ENCODE data around the gene ERC1. TPM values are rescaled to one million over a fixed set of nuclear protein-coding genes. Genes with fewer than 3 reads are reported as not detected.
"Not testable (repeated sequence)": the region's sequence is repeated elsewhere in the genome, so short reads cannot be mapped to it uniquely, and the experiment has no call there.

ERC1 gene
- total RNA-seq, 1 donor from 2014 or later, result 30.8 TPM

DNA sequence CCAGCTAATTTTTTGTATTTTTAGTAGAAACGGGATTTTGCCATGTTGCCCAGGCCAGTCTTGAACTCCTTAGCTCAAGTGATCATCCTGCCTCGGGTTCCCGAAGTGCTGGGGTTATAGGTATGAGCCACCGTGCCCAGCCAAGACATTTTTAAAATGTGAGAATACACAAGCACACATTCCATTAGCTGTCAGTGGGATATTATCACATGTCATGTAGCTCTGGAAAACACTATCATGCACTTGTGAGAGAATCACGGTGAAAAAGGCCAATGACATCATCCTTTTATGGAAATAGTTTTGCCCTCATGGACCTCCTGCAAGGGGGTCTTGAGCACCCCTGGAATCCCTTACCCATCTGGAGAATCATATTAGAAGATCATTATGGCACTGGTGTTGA lies 28.3 kb downstream of the ERC1 start:
- intact Hi-C loops (cut with micrococcal nuclease), result no loop called here
- Mint-ChIP-seq H3K36me3 (ENCODE audit: low read depth) (peaks cover 14% of the 10 kb centered on the region), H3K27ac (no peak overlapping the region), H3K9me3 (no peaks in the 10 kb centered on the region), H3K27me3 (no peaks in the 10 kb centered on the region), H3K4me1 (peaks cover under 1% of the 10 kb centered on the region), H3K4me3 (no peak overlapping the region)
- no peak for DNase-seq

DNA sequence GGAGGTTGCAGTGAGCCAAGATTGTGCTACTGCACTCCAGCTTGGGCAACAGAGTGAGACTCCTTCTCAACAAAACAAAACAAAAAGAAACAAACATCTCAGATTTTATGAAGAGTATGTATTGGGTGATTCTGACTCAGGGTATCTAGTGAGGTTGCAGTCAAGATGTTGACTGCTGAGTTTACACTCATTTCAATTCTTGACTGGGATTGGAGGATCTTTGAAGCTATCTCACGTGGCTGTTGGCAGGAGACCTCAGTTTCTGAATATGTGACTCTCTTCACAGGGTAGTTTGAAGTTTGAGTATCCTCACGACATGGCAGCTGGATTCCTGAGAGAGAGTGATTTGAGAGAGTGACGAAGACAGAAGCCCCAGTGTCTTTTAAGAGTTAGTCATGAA lies 29.4 kb downstream of the ERC1 start:
- Mint-ChIP-seq H3K27me3 (no peaks in the 10 kb centered on the region), H3K36me3 (ENCODE audit: low read depth) (peaks cover 14% of the 10 kb centered on the region), H3K9me3 (no peaks in the 10 kb centered on the region), H3K4me1 (no peaks in the 10 kb centered on the region), H3K27ac (no peak overlapping the region), H3K4me3 (no peak overlapping the region)
- intact Hi-C loops (cut with micrococcal nuclease), result no loop called here
- DNase-seq, result no peak

DNA sequence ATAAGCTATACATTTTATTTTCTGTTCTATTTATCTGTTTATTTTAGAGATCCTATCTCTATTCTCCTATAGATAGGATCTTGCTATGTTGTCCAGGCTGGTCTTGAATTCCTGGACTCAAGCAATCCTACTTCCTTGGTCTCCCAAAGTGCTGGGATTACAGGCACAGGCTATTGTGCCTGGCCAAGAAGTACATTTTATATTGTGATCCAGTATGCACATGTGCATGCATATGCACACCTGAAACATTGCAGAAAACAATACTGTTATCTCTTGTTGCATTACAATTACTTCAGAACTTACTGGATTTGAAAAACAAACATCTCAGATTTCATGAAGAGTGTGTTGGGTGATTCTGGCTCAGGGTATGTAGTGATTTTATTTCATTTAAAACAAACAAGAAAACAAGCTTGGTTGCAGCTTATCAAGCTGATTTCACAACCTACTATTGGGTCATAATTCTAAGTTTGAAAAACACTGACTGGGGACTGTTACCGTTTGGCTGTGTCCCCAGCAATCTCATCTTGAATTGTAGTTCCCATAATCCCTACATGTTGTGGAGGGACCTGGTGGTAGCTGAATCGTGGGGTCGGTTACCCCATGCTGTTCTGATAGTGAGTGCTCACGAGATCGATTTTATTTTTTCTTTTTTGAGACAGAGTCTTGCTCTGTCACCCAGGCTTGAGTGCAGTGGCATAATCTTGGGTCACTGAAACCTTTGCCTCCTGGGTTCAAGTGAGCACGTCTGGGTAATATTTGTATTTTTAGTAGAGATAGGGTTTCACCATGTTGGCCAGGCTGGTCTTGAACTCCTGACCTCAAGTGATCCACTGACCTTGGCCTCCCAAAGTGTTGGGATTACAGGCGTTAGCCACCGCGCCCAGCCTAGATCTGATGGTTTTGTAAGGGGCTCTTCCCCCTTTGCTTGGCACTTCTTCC lies 31.3 kb downstream of the ERC1 start:
- Mint-ChIP-seq H3K27ac (no peak overlapping the region), H3K4me1 (no peaks in the 10 kb centered on the region), H3K27me3 (no peaks in the 10 kb centered on the region)

DNA sequence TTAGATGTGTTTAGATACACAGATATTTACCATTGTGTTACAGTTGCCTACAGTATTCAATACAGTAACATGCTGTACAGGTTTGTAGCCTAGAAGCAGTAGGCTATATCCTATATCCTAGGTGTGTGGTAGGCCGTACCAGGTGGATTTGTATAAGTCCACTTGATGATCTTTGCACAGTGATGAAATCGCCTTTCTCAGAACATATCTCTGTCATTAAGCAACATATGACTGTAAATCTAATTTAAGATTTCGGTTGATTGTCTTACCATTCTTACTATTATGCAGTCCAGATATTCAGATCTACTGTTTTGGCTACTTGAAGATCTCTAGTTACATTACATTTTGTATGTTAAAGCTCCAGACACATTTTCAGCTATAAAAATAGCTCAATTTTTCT lies 39.8 kb downstream of the ERC1 start:
- Mint-ChIP-seq H3K4me3 (no peak overlapping the region), H3K36me3 (ENCODE audit: low read depth) (peaks cover 17% of the 10 kb centered on the region), H3K9me3 (no peaks in the 10 kb centered on the region), H3K27me3 (no peaks in the 10 kb centered on the region), H3K27ac (no peak overlapping the region), H3K4me1 (no peaks in the 10 kb centered on the region)
- intact Hi-C loops (cut with micrococcal nuclease), result no loop called here
- no peak for DNase-seq

More for the DNA sequence above, 31.3 kb downstream of the ERC1 start:
- intact Hi-C loops (cut with micrococcal nuclease), result no loop called here
- Mint-ChIP-seq H3K4me3 (no peak overlapping the region), H3K9me3 (no peaks in the 10 kb centered on the region), H3K36me3 (ENCODE audit: low read depth) (peaks cover 15% of the 10 kb centered on the region)
- DNase-seq, result no peak

DNA sequence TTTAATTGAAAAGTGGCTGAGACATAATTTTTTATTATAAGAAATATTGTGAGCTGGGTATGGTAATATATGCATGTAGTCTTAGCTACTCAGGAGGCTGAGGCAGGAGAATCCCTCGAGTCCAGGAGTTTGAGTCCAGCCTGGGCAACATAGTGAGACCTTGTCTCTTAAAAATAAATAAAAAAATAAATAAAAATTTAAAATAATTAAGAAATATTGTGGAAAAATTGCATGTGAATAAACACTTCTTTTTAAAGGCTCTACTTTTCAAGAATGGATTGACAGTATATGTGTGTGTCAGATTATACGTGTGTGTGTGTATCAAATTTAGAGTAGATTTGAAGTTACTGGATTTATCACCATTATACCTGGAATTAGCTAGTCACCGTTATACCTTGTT lies 43.2 kb downstream of the ERC1 start:
- H3K4me3 Mint-ChIP-seq, result no peak overlapping the region
- no peaks in the 10 kb centered on the region for H3K4me1 Mint-ChIP-seq
- no peak for DNase-seq
- no peaks in the 10 kb centered on the region for H3K27me3 Mint-ChIP-seq
- H3K9me3 Mint-ChIP-seq, result no peaks in the 10 kb centered on the region
- intact Hi-C loops (cut with micrococcal nuclease), result no loop called here
- H3K36me3 Mint-ChIP-seq (ENCODE audit: low read depth), result peaks cover 7% of the 10 kb centered on the region
- no peak overlapping the region for H3K27ac Mint-ChIP-seq

DNA sequence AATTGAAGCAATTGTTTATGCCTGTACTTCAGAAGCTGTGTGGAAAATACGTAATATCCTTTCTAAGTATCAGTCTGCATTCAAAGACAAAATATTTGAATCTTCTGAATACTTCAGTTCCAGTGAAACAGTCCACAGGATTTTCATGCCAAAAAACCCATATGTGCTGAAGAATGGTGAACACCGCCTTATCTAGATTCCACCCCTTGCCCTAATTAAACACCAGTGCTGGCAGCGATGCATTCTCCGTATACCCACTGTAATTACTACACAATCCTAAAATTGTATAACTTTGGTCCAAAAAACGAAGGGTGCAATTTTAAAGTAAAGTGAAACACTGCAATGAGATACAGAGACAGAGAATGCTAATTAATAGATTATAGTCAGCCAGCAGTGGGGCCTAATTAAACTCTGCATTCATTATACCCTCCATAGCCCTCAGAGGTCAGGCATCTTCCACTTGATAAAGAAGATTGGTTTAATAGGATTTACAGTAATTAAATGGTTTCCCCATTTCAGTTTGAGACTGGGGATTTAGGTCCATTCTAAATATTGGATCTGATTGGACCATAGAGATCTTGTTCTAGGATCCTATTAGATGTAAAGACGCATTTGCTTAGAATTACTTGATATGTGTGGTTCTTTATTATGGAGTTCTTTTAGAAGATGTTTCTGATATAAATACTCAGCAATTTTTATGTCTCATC lies 43.9 kb downstream of the ERC1 start:
- Mint-ChIP-seq H3K4me1 (no peaks in the 10 kb centered on the region), H3K4me3 (no peak overlapping the region), H3K9me3 (no peaks in the 10 kb centered on the region), H3K36me3 (ENCODE audit: low read depth) (peaks cover 7% of the 10 kb centered on the region), H3K27me3 (no peaks in the 10 kb centered on the region), H3K27ac (no peak overlapping the region)
- no peak for DNase-seq
- intact Hi-C loops (cut with micrococcal nuclease), result no loop called here

DNA sequence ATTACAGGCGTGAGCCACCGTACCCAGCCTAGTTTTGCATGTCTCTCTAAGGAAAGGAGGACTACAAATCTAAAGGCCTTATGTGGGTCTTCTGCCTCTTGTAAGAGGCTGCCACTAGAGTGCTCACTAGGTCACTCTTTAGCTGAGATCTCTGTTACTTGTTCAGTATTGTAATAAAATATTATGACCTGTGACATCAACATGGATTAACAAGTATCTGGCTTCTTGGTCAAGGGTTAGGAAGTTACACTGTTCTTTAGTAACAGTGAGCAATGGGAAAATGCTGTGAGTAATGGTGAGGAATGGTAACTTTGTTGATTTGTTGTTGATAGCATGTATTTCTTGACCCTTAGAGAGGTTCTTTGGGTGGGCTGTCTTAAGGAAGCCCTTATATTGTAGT lies 50.5 kb downstream of the ERC1 start:
- Mint-ChIP-seq H3K4me1 (peaks cover 3% of the 10 kb centered on the region), H3K27ac (no peak overlapping the region), H3K36me3 (ENCODE audit: low read depth) (peaks cover 6% of the 10 kb centered on the region), H3K9me3 (no peaks in the 10 kb centered on the region), H3K27me3 (no peaks in the 10 kb centered on the region), H3K4me3 (no peak overlapping the region)
- intact Hi-C loops (cut with micrococcal nuclease), result no loop called here
- no peak for DNase-seq

DNA sequence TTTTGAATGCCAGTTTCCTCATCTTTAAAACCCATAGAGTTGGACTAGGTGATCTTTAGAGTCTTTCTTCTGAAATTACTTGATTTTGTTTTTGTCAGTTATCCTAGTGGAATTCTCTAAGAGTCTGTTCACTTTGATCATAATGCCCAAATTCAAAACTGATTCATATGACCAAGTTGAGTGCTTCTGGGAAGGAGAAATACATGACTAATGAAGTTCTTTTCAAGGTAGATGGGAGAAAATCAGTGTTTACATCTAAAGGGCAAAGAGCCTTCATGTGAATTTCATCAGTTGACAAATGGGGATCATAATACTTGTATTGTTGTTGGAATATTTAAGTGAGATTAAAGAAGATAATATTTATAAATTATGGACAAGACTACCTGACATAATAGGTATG lies 53.2 kb downstream of the ERC1 start:
- Mint-ChIP-seq H3K9me3 (no peaks in the 10 kb centered on the region), H3K4me3 (no peak overlapping the region), H3K27me3 (no peaks in the 10 kb centered on the region), H3K36me3 (ENCODE audit: low read depth) (peaks cover 6% of the 10 kb centered on the region), H3K27ac (no peak overlapping the region), H3K4me1 (peaks cover 5% of the 10 kb centered on the region)
- no peak for DNase-seq
- intact Hi-C loops (cut with micrococcal nuclease), result no loop called here

DNA sequence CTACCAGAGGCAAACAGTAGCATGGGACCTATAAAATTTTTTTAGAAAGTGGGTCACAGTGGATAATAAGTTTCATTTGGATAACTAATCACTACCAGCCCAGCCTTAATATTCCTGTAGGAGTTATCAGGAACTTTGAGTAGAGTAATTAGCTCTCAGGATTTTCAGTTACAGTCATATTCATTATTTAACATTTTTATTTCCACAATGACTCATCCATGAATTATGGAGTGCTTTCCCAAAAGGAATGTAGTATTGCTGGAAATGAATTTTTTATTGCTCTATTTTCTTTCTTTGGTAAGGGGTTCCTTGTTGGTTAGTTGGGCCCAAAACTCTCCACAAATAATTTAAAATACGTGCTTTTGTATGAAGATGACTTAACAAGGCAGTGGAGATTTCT lies 53.7 kb downstream of the ERC1 start:
- H3K4me1 Mint-ChIP-seq, result peaks cover 5% of the 10 kb centered on the region
- no peak for DNase-seq
- intact Hi-C loops (cut with micrococcal nuclease), result no loop called here
- peaks cover 6% of the 10 kb centered on the region for H3K36me3 Mint-ChIP-seq (ENCODE audit: low read depth)
- no peak overlapping the region for H3K27ac Mint-ChIP-seq
- no peak overlapping the region for H3K4me3 Mint-ChIP-seq
- no peaks in the 10 kb centered on the region for H3K27me3 Mint-ChIP-seq
- H3K9me3 Mint-ChIP-seq, result no peaks in the 10 kb centered on the region

DNA sequence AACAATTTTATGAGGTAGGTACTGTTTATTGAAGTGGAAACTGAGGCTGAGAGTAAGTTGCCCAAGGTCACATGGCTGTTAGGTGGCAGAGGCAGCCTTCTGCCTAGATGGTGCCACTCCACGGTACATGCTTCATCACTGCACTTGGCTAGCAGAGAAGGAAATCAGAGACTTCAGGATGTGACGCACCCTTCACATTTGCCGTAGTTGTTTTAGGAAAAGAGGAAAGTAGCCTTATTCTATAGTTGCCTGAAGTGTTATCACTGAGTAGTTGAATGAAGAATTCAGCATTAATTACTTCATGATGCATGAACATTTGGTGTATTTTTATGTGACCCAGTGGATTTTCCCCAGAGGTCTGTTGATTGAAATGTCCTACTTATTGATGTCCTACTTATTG lies 55.7 kb downstream of the ERC1 start:
- H3K9me3 Mint-ChIP-seq, result no peaks in the 10 kb centered on the region
- peaks cover 6% of the 10 kb centered on the region for H3K36me3 Mint-ChIP-seq (ENCODE audit: low read depth)
- peaks cover 8% of the 10 kb centered on the region for H3K4me1 Mint-ChIP-seq
- DNase-seq, result no peak
- H3K27ac Mint-ChIP-seq, result no peak overlapping the region
- no peaks in the 10 kb centered on the region for H3K27me3 Mint-ChIP-seq
- intact Hi-C loops (cut with micrococcal nuclease), result no loop called here
- H3K4me3 Mint-ChIP-seq, result no peak overlapping the region

DNA sequence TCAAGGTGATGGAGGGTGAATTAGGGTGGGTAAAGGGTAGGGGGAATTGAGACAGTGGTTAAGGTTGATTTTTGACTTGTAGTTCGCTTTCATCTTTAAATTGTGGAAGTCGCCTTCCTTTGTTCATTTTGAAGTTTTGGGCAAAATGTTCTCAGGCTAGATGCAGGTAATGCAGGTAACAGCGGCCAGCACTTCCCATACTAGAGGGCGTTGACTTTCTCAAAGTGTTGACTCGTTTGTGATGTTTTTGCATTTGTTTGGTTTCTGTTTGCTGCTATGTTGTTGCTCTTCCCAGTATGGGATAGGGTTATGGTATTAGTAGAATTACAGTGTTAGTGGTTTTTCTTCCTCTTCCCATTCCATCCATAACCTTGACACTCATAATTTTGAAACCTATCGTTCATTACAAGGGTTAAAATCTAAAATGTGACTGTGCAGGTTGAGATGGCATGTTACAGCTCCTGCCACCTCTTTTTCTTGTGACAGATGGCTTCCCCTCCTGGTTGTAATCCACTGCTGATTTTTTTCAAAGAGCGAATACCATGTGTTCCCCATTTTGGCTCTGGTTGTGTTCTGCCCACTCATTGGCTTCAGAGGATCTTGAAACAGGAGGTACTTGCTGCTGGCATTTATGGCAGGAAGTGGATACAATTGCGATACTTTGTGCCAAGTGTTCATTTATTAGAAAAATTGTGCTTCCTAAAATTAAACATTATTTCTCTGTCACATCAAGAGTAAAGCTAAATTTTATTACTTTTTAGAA lies 57.1 kb downstream of the ERC1 start:
- H3K4me1 Mint-ChIP-seq, result peaks cover 8% of the 10 kb centered on the region
- no peak overlapping the region for H3K27ac Mint-ChIP-seq
- H3K4me3 Mint-ChIP-seq, result no peak overlapping the region
- peaks cover 6% of the 10 kb centered on the region for H3K36me3 Mint-ChIP-seq (ENCODE audit: low read depth)
- intact Hi-C loops (cut with micrococcal nuclease), result no loop called here
- H3K9me3 Mint-ChIP-seq, result no peaks in the 10 kb centered on the region
- no peaks in the 10 kb centered on the region for H3K27me3 Mint-ChIP-seq
- no peak for DNase-seq

DNA sequence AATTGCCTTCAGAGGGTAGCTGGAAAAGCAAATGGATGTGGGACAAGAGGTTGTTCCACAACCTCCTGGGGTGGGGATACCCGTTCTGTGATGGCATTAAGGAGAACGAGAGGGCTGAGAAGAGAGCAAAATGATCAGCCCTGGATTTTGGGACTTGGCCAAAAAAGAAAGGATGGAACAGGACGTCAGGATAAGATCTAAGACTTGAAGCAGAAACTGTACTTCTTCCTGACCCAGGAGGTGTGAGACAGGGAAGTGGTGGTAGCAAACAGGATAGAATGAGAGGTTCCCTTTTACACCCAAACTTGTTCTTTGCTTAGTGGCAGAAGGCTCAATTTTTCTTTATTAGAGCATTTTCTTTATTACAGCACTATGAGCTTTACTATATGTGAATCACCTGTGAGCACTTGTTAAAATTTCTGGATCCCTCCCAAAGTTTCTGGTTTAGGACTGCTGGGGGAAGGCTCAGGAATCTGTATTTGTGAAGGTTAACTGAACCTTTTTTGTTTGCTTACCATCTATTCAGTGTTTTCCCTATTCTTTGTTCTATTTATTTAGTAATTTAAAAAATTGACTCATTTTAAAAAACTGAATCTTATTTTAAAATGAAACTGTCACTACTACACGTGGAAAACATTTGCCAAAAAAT lies 59.2 kb downstream of the ERC1 start:
- intact Hi-C loops (cut with micrococcal nuclease), result no loop called here
- no peak overlapping the region for H3K4me3 Mint-ChIP-seq
- H3K27me3 Mint-ChIP-seq, result no peaks in the 10 kb centered on the region
- H3K27ac Mint-ChIP-seq, result no peak overlapping the region
- DNase-seq, result no peak
- no peaks in the 10 kb centered on the region for H3K9me3 Mint-ChIP-seq
- H3K36me3 Mint-ChIP-seq (ENCODE audit: low read depth), result peaks cover 2% of the 10 kb centered on the region
- H3K4me1 Mint-ChIP-seq, result peaks cover 6% of the 10 kb centered on the region

DNA sequence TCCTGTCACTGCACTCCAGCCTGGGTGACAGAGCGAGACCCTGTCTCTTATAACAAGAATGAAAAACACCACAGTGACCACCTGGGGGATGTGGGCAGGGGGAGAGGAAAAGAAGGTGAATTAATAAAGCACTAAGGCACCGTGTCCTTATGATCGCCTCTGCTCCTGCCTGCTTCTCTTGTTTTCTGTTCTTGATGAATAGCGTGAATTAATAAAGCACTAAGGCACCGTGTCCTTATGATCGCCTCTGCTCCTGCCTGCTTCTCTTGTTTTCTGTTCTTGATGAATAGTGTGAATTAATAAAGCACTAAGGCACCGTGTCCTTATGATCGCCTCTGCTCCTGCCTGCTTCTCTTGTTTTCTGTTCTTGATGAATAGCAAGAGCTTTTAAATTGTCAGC lies 60.6 kb downstream of the ERC1 start:
- DNase-seq; H3K27me3 Mint-ChIP-seq; H3K4me3 Mint-ChIP-seq; H3K9me3 Mint-ChIP-seq; intact Hi-C loops (cut with micrococcal nuclease); H3K27ac Mint-ChIP-seq; H3K36me3 Mint-ChIP-seq (ENCODE audit: low read depth); H3K4me1 Mint-ChIP-seq: not testable (repeated sequence)

Data from activated CD4-positive, alpha-beta T cell treated with anti-CD3 and anti-CD28 coated beads, Interleukin-2, amount 10 ng/mL, durations not matched to agents 24 days and 14 days (primary cell).